GM19397 (cell line): ENCODE measurements around the gene GCNT2.
"Not testable (repeated sequence)": the region's sequence is repeated elsewhere in the genome, so short reads cannot be mapped to it uniquely, and the experiment has no call there.

Source experiments
- ATAC-seq: cut with Tn5 transposase; IDR thresholded peaks from one replicate; pipeline ENCODE4 v1.9.1; 2021; ENCODE audit warnings: mild to moderate bottlenecking, moderate library complexity; ENCODE audit not compliant: unreplicated experiment

The GCNT2 gene

DNA sequence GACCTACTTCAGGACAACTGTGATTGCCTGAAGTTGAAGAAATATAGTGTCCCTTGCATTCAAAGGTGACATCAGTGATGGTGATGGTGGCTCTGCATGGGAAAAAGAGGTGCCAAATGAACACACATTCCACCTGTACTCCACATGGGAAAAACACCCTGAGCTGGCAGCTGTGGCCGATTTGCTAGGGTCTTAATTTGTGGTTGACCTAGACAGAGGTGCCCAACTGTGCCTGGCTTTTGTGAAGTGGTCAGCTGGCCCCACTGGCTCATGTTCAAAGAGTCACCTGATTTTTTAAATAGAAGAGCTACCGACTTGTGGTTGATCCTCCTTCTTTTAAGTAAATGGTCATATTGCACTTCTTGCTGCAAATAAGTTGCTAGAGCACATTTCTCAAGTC lies 7.6 kb upstream of the GCNT2 start:
- no peak for ATAC-seq

GRCh38 chr6:10514049-10514780 lies 6.9 kb upstream of the GCNT2 start:
- ATAC-seq, result no peak

GRCh38 chr6:10516953-10517352 lies 4.2 kb upstream of the GCNT2 start:
- no peak for ATAC-seq

DNA sequence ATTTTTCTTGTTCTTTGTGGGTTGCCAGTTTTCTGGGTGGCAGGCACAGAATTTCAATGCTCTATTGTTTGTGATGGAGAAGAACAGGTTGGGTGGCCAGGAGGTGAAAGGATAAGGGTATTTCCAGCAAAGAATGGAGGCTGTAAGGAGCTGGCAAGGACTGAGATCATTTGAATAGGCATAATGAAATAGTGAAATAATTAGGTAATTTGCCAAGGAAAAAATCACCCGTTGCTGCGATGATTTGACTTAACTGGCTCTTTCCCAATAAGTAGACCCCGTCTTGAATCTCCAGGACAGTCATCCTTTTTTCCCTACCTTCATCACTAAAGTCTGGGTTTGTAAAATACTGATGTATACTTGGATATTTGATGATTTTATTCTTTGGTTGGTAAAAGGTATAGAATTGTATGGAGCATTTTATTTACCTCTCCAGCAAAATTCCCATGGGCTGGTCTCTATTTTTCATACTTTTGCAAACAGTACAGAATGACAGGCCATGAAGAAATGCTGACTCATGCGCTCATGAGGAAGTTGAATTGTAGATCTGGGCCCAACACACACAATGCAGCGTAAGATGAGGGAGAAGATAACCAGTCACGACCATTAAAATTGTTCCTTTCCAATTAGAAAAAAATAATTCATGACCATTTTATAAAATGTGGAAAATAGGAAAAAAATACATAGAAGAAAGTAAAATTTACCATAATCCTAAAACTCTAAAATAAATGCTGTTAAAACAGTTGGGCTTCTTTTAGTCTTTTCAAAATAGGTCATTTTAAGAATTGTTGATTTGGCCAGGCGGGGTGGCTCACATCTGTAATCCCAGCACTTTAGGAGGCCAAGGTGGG lies 2.4 kb upstream of the GCNT2 start:
- ATAC-seq, result no peak

- ATAC-seq, result not testable (repeated sequence)
Observed at GRCh38 chr6:10519408-10519697, 1.8 kb upstream of the GCNT2 start.

GRCh38 chr6:10520468-10520867 lies 683 bp upstream of the GCNT2 start:
- ATAC-seq, result no peak

DNA sequence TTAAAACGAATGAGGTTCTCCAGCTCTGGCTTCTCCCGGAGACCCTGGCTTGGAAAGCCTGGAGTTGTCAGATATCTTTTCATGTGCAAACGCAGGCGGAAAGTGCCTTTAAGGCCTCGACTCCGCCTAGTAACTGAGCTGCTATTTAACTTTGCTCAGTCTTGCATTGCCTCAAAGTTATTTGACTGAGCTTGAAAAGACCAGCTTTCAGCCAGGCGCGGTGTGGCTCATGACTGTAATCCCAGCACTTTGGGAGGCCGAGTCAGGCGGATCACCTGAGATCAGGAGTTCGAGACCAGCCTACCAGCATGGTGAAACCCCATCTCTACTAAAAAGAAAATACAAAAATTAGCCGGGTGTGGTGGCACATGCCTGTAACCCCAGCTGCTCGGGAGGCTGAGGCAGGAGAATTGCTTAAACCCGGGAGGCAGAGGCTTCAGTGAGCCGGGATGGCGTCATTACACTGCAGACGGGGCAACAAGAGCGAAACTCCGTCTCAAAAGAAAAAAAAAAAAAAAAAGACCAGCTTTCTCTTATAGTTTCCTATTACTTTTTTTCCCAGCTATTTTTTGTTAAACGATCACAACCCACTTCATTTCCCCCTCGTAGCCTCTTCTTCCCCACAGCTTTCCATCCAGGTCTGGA lies 1.9 kb downstream of the GCNT2 start:
- no peak for ATAC-seq

GRCh38 chr6:10526156-10526555 lies 5.0 kb downstream of the GCNT2 start:
- no peak for ATAC-seq

- ATAC-seq, result peak; percentile 73
Observed at GRCh38 chr6:10528158-10528981, 7.2 kb downstream of the GCNT2 start.

DNA sequence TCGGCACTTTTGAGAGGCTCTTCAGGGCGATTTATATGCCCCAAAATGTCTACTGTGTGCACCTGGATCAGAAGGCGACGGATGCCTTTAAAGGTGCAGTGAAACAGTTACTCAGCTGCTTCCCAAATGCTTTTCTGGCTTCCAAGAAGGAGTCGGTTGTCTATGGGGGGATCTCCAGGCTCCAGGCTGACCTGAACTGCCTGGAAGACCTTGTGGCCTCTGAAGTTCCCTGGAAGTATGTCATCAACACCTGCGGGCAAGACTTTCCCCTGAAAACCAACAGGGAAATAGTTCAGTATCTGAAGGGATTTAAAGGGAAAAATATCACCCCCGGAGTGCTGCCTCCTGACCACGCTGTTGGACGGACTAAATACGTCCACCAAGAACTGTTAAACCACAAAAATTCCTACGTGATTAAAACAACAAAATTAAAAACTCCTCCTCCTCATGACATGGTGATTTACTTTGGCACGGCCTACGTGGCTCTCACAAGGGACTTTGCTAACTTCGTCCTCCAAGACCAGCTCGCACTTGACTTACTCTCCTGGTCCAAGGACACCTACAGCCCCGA lies 8.2 kb downstream of the GCNT2 start:
- no peak for ATAC-seq

DNA sequence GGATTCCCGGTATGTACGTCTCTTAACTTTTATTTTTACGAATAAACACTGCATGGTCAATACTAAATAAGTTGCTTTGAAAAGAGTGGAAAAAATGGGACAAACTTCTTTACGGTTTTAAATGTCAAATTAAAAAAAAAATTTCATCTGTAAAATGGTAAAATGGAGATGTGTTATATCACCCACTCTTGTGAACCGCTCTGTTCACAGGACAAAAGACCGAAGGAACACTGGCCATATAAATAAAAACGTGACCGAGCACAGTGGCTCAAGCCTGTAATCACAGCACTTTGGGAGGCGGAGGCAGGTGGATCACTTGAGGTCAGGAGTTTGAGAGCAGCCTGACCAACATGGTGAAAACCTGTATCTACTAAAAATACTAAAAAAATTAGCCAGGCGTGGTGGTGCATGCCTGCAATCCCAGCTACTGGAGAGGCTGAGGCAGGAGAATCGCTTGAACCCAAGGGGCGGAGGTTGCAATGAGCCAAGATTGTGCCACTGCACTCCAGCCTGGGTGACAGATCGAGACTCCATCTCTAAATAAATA lies 8.8 kb downstream of the GCNT2 start:
- ATAC-seq, result not testable (repeated sequence)

- ATAC-seq, result no peak
Observed at GRCh38 chr6:10531503-10531902, 10.4 kb downstream of the GCNT2 start.

GRCh38 chr6:10531942-10532341 lies 10.8 kb downstream of the GCNT2 start:
- no peak for ATAC-seq

DNA sequence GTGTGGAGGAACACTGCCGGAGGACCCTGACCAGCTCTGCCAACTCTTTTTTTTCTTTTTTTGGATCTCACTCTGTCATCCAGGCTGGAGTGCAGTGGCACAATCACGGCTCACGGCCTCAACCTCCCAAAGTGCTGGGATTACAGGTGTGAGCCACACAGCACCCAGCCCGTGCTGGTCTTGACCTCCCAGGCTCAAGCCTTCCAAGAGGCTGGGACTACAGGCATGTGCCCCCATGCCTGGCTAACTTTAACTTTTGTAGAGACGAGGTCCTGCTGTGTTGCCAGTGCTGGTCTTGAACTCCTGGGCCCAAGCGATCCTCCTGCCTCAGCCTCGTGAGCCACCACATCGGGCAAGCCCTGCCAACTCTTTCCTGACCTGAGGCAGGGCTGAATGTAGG lies 11.2 kb downstream of the GCNT2 start:
- no peak for ATAC-seq

- no peak for ATAC-seq
Observed at GRCh38 chr6:10534419-10534762, 13.2 kb downstream of the GCNT2 start.

GRCh38 chr6:10535193-10535592 lies 14.0 kb downstream of the GCNT2 start:
- ATAC-seq, result no peak

DNA sequence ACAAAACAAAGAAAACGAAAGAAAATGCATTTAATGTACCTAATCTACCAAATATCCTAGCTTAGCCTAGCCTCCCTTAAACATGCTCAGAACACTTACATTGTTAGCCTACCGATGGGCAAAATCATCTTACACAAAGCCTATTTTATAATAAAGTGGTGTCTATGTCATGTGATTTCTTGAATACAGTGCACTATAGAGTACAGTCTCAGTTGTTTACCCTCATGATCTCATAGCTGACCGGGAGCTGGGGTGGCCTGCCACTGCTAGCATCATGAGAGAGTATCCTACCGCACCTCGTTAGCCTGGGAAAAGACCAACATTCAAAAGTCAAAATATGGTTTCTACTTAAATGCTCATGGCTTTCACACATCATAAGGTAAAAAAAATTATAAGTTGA lies 16.6 kb downstream of the GCNT2 start:
- no peak for ATAC-seq

DNA sequence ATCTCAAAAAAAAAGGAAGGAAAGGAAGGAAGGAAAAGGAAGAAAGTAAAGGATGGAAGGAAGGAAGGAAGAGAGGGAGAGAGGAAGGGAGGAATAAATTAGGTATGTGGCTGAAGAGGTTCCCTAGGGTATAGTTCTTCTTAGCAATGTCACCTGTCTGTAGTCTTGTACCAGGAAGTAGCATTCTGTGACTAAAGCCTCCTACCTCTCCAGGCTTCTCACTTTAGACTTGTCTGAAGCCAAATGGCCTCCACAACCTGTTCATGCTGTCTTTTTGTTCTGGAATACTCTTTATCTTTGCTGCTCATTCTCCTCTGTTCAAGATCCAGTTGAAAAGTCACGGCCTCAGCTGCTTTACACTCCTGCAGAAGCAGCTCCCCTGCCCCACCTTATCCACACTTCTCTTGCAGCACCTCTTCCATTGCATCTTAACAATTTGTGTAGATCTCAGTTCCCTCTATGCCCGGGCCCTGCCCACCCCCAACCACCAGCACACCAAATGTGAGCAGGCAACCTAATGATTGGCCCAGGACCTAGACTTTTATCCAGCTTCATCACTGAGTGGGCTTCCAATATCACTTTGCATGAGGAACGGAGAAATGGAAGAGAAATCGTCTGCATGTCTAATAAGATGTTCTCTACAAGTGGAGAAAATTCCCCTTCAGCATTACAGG lies 19.1 kb downstream of the GCNT2 start:
- ATAC-seq, result no peak

DNA sequence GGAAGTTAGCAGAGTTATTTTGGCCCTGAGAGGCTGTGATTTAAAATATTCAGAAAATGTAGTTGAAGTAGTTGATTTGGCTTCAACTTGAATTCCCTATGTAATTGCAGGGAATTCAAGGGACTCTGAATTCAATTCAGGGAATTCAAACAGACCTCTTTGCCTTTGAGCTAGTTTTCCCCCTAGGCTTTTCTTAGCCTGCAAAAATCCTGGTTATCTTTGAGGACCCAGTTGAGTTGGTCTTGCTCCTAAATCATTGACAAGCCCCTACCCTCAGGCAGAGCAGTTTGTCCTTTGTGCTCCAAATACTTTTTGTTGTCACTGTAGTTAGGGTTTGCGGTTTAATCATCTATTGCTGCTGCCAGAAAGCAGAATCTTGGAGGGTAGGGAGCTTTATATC lies 20.4 kb downstream of the GCNT2 start:
- no peak for ATAC-seq

GRCh38 chr6:10542213-10542612 lies 21.1 kb downstream of the GCNT2 start:
- ATAC-seq, result no peak
